HCT116 (cell line): ENCODE data around the gene ZNF20.

ENCODE experiments used
- CTCF ChIP-seq, 3 experiments: fragments of 200-600 bp in 1 of 3; sonication (generic) in 1 of 3; IDR thresholded peaks in 2 of 3; conservative IDR thresholded peaks in 1 of 3; 2 replicates each; pipeline ENCODE4 v1.5.1; 2012 to 2017; ENCODE audit warnings: low read depth in 2 of 3, low read length in 2 of 3, antibody characterized with exemption in 1 of 3, borderline replicate concordance in 1 of 3, control low read depth in 1 of 3, mild to moderate bottlenecking in 1 of 3, mixed read lengths in 1 of 3, mixed run types in 1 of 3, moderate library complexity in 1 of 3; ENCODE audit not compliant: insufficient read depth in 1 of 3
- RAD21 ChIP-seq: IDR thresholded peaks from 2 replicates; pipeline ENCODE4 v1.6.1; 2012; ENCODE audit warnings: low read depth, mild to moderate bottlenecking

GRCh38 chr19:12092065-12092867, 47.9 kb downstream of the ZNF20 start:
- TF ChIP-seq RAD21 (no peak), CTCF (IDR thresholded peaks at IDR 0.05 in 2 of 3, conservative IDR thresholded peaks at IDR 0.05 in 1 of 3; ENCODE audit: borderline replicate concordance in 1 of 3, insufficient read depth in 1 of 3, low read depth in 2 of 3, low read length in 2 of 3) (no peak)
